ENCODE results near the gene DTHD1. TPM values are rescaled to one million over a fixed set of nuclear protein-coding genes. Genes with fewer than 3 reads are reported as not detected.

DTHD1 gene
- total and polyA plus RNA-seq, 4 donors, result 0.06 to 0.42 (median 0.07) TPM; not detected in 1

DNA sequence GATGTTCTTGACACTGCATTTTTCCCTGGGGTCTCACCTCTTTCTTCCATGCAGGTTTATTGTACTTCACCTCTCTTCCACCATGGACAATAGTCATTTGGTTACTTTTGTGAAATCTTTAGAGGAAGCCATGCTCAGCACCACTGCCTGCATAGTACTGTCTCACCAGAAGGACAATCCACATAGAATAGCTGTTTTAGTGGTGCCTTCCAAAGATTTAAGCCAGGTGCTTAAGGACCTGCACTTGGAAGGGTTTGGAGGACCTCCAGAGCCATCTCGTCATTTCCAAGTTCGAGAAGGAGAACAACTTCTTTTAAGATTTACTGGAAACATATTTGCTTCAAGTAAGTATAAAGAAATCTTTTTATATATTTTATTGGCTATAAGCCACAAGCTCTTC lies 26.7 kb downstream of the DTHD1 start:
- no peaks in the 10 kb centered on the region for H3K9me3 ChIP-seq (ENCODE audit: control insufficient read depth in 4 of 4, low read length in 3 of 4)
- 89% methylated on average over 2 of the region's 2 CpGs for WGBS
- no peak overlapping the region for H3K27ac ChIP-seq (ENCODE audit: low read depth in 1 of 2, low read length in 2 of 2)
- H3K27me3 ChIP-seq (ENCODE audit: control insufficient read depth in 4 of 4, insufficient read depth in 4 of 4, low read length in 3 of 4), result no peaks in the 10 kb centered on the region
- no peaks in the 10 kb centered on the region for H3K4me1 ChIP-seq (ENCODE audit: control insufficient read depth in 4 of 4, insufficient read depth in 4 of 4, low read length in 3 of 4)
- no peak overlapping the region for H3K4me3 ChIP-seq (ENCODE audit: low read depth in 1 of 3, low read length in 3 of 3)
- H3K36me3 ChIP-seq (ENCODE audit: control insufficient read depth in 4 of 4, insufficient read depth in 3 of 4, low read depth in 1 of 4, low read length in 3 of 4), result no peaks in the 10 kb centered on the region
- H3K9ac ChIP-seq (ENCODE audit: low read depth in 1 of 2, low read length in 2 of 2), result no peak overlapping the region
- no peak for DNase-seq (ENCODE audit: low spot score)
- no peak for TF ChIP-seq RXRA (IDR thresholded peaks at IDR 0.05)
- no peak for TF ChIP-seq FOXA2 (IDR thresholded peaks at IDR 0.05)
- TF ChIP-seq JUND (IDR thresholded peaks at IDR 0.05), result no peak
- no peak for TF ChIP-seq SP1 (IDR thresholded peaks at IDR 0.05)
- TF ChIP-seq RAD21 (IDR thresholded peaks at IDR 0.05), result no peak
- TF ChIP-seq TAF1 (conservative IDR thresholded peaks at IDR 0.05), result no peak
- no peak for TF ChIP-seq HNF4A (conservative IDR thresholded peaks at IDR 0.05)
- TF ChIP-seq, protein P1, sequence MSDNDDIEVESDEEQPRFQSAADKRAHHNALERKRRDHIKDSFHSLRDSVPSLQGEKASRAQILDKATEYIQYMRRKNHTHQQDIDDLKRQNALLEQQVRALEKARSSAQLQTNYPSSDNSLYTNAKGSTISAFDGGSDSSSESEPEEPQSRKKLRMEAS (IDR thresholded peaks at IDR 0.05), result no peak
- TF ChIP-seq FOXA1 (IDR thresholded peaks at IDR 0.05), result no peak
- TF ChIP-seq EGR1 (IDR thresholded peaks at IDR 0.05; ENCODE audit: low read depth in 2 of 2), result no peak
- TF ChIP-seq YY1 (IDR thresholded peaks at IDR 0.05), result no peak
- no peak for TF ChIP-seq HNF4G (IDR thresholded peaks at IDR 0.05)
- TF ChIP-seq ZBTB33 (IDR thresholded peaks at IDR 0.05), result no peak
- no peak for TF ChIP-seq NR2F2 (IDR thresholded peaks at IDR 0.05)
- TF ChIP-seq, protein P2, sequence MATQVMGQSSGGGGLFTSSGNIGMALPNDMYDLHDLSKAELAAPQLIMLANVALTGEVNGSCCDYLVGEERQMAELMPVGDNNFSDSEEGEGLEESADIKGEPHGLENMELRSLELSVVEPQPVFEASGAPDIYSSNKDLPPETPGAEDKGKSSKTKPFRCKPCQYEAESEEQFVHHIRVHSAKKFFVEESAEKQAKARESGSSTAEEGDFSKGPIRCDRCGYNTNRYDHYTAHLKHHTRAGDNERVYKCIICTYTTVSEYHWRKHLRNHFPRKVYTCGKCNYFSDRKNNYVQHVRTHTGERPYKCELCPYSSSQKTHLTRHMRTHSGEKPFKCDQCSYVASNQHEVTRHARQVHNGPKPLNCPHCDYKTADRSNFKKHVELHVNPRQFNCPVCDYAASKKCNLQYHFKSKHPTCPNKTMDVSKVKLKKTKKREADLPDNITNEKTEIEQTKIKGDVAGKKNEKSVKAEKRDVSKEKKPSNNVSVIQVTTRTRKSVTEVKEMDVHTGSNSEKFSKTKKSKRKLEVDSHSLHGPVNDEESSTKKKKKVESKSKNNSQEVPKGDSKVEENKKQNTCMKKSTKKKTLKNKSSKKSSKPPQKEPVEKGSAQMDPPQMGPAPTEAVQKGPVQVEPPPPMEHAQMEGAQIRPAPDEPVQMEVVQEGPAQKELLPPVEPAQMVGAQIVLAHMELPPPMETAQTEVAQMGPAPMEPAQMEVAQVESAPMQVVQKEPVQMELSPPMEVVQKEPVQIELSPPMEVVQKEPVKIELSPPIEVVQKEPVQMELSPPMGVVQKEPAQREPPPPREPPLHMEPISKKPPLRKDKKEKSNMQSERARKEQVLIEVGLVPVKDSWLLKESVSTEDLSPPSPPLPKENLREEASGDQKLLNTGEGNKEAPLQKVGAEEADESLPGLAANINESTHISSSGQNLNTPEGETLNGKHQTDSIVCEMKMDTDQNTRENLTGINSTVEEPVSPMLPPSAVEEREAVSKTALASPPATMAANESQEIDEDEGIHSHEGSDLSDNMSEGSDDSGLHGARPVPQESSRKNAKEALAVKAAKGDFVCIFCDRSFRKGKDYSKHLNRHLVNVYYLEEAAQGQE (IDR thresholded peaks at IDR 0.05), result no peak
- TF ChIP-seq, protein P3, sequence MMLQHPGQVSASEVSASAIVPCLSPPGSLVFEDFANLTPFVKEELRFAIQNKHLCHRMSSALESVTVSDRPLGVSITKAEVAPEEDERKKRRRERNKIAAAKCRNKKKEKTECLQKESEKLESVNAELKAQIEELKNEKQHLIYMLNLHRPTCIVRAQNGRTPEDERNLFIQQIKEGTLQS (IDR thresholded peaks at IDR 0.05), result no peak

DNA sequence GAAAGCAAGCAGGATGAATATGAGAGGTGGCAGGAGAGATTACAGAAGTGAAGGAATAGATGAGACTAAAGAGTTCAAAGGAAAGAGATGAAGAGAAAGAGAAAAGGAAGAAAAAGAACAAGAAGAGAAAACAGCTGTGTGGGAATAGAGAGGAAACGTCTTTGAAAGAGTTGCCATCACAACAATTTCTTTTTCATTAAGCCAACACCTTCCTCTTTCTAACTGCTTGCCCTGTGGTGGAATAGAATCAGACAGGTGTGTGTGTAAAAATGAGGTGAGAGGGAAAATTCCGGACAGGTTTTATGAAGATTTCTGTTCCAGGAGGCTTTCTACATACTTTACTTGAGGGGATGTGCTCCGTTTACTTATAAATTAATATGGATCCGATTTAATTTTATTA lies 28.8 kb downstream of the DTHD1 start:
- TF ChIP-seq HNF4G (IDR thresholded peaks at IDR 0.05) (no peak), ZBTB33 (IDR thresholded peaks at IDR 0.05) (no peak), EGR1 (IDR thresholded peaks at IDR 0.05; ENCODE audit: low read depth in 2 of 2) (no peak), FOXA2 (IDR thresholded peaks at IDR 0.05) (no peak), GABPA (IDR thresholded peaks at IDR 0.05 in 1 of 2, conservative IDR thresholded peaks at IDR 0.05 in 1 of 2) (no peak), YY1 (IDR thresholded peaks at IDR 0.05) (no peak)
- no peak for DNase-seq (ENCODE audit: low spot score)
- H3K27ac ChIP-seq (ENCODE audit: low read depth in 1 of 2, low read length in 2 of 2), result no peak overlapping the region
- no peaks in the 10 kb centered on the region for H3K9me3 ChIP-seq (ENCODE audit: control insufficient read depth in 4 of 4, low read length in 3 of 4)
- H3K4me1 ChIP-seq (ENCODE audit: control insufficient read depth in 4 of 4, insufficient read depth in 4 of 4, low read length in 3 of 4), result no peaks in the 10 kb centered on the region
- no peak overlapping the region for H3K4me3 ChIP-seq (ENCODE audit: low read depth in 1 of 3, low read length in 3 of 3)
- no peaks in the 10 kb centered on the region for H3K36me3 ChIP-seq (ENCODE audit: control insufficient read depth in 4 of 4, insufficient read depth in 3 of 4, low read depth in 1 of 4, low read length in 3 of 4)
- WGBS, result 70% methylated on average over 4 of the region's 4 CpGs
- no peak overlapping the region for H3K9ac ChIP-seq (ENCODE audit: low read depth in 1 of 2, low read length in 2 of 2)
- no peaks in the 10 kb centered on the region for H3K27me3 ChIP-seq (ENCODE audit: control insufficient read depth in 4 of 4, insufficient read depth in 4 of 4, low read length in 3 of 4)

Data from liver (tissue), 9 donors.